HEK293 (cell line): ENCODE results near the gene CPTP.
A peak's percentile ranks its signal among the peaks of the same experiment; 100 is the strongest.

Source experiments
- CTCF ChIP-seq: fragments of 450-650 bp; formaldehyde crosslinking; IDR thresholded peaks from 2 replicates; pipeline ENCODE4 v1.5.1; 2016; ENCODE audit warnings: missing biosample characterization, missing genetic modification characterization
- KLF10 ChIP-seq: fragments of 450-650 bp; IDR thresholded peaks from 2 replicates; pipeline ENCODE4 v1.5.1; 2018; ENCODE audit warnings: missing biosample characterization, mild to moderate bottlenecking, missing genetic modification characterization
- KLF16 ChIP-seq: fragments of 450-650 bp; formaldehyde crosslinking; IDR thresholded peaks from 2 replicates; pipeline ENCODE4 v1.5.1; 2017; ENCODE audit warnings: missing biosample characterization, missing genetic modification characterization
- OSR2 ChIP-seq: fragments of 450-650 bp; formaldehyde crosslinking; IDR thresholded peaks from 2 replicates; pipeline ENCODE4 v1.5.1; 2016; ENCODE audit warnings: missing biosample characterization, missing genetic modification characterization
- RBAK ChIP-seq: fragments of 450-650 bp; formaldehyde crosslinking; IDR thresholded peaks from 2 replicates; pipeline ENCODE4 v1.5.1; 2016; ENCODE audit warnings: missing biosample characterization, missing genetic modification characterization
- SALL2 ChIP-seq: fragments of 450-650 bp; formaldehyde crosslinking; IDR thresholded peaks from 2 replicates; pipeline ENCODE4 v1.5.0; 2017; ENCODE audit warnings: missing biosample characterization, mild to moderate bottlenecking, missing genetic modification characterization, borderline replicate concordance
- SP2 ChIP-seq: fragments of 450-650 bp; formaldehyde crosslinking; IDR thresholded peaks from 2 replicates; pipeline ENCODE4 v1.5.1; 2016; ENCODE audit warnings: missing biosample characterization, missing genetic modification characterization
- TRIM28 ChIP-seq: IDR thresholded peaks from 2 replicates; pipeline ENCODE4 v1.6.1; 2011; ENCODE audit warnings: low read length, control low read depth, borderline replicate concordance
- TSHZ1 ChIP-seq: fragments of 450-650 bp; formaldehyde crosslinking; IDR thresholded peaks from 2 replicates; pipeline ENCODE4 v1.5.1; 2016; ENCODE audit warnings: missing biosample characterization, missing genetic modification characterization, borderline replicate concordance
- ZBTB20 ChIP-seq: fragments of 450-650 bp; formaldehyde crosslinking; IDR thresholded peaks from 2 replicates; pipeline ENCODE4 v1.5.1; 2016; ENCODE audit warnings: missing biosample characterization, missing genetic modification characterization
- ZFP37 ChIP-seq: fragments of 450-650 bp; formaldehyde crosslinking; IDR thresholded peaks from 2 replicates; pipeline ENCODE4 v1.5.1; 2016; ENCODE audit warnings: missing biosample characterization, missing genetic modification characterization
- ZFP41 ChIP-seq: fragments of 450-650 bp; formaldehyde crosslinking; IDR thresholded peaks from 2 replicates; pipeline ENCODE4 v1.5.1; 2016; ENCODE audit warnings: missing biosample characterization, missing genetic modification characterization, borderline replicate concordance
- ZNF114 ChIP-seq: fragments of 450-650 bp; formaldehyde crosslinking; IDR thresholded peaks from 2 replicates; pipeline ENCODE4 v1.5.0; 2017; ENCODE audit warnings: missing biosample characterization, missing genetic modification characterization
- ZNF211 ChIP-seq: fragments of 450-650 bp; formaldehyde crosslinking; IDR thresholded peaks from 2 replicates; pipeline ENCODE4 v1.5.1; 2016; ENCODE audit warnings: low read depth, missing biosample characterization, missing genetic modification characterization
- ZNF266 ChIP-seq: fragments of 450-650 bp; formaldehyde crosslinking; IDR thresholded peaks from 2 replicates; pipeline ENCODE4 v1.5.1; 2016; ENCODE audit warnings: missing biosample characterization, missing genetic modification characterization, low read depth
- ZNF311 ChIP-seq: fragments of 450-650 bp; formaldehyde crosslinking; IDR thresholded peaks from 2 replicates; pipeline ENCODE4 v1.5.1; 2017; ENCODE audit warnings: missing biosample characterization, missing genetic modification characterization, borderline replicate concordance
- ZNF350 ChIP-seq: fragments of 450-650 bp; formaldehyde crosslinking; IDR thresholded peaks from 2 replicates; pipeline ENCODE4 v1.5.0; 2017; ENCODE audit warnings: missing biosample characterization, mild to moderate bottlenecking, missing genetic modification characterization
- ZNF37A ChIP-seq: fragments of 450-650 bp; IDR thresholded peaks from 2 replicates; pipeline ENCODE4 v1.5.1; 2018; ENCODE audit warnings: missing biosample characterization, missing genetic modification characterization
- ZNF398 ChIP-seq: fragments of 450-650 bp; formaldehyde crosslinking; IDR thresholded peaks from 2 replicates; pipeline ENCODE4 v1.5.1; 2017; ENCODE audit warnings: missing biosample characterization, missing genetic modification characterization
- ZNF416 ChIP-seq: fragments of 450-650 bp; formaldehyde crosslinking; IDR thresholded peaks from 2 replicates; pipeline ENCODE4 v1.5.1; 2016; ENCODE audit warnings: missing biosample characterization, missing genetic modification characterization
- ZNF510 ChIP-seq: fragments of 450-650 bp; formaldehyde crosslinking; IDR thresholded peaks from 2 replicates; pipeline ENCODE4 v1.5.1; 2018; ENCODE audit warnings: mild to moderate bottlenecking, missing genetic modification characterization, missing biosample characterization; ENCODE audit not compliant: insufficient replicate concordance
- ZNF555 ChIP-seq: fragments of 450-650 bp; formaldehyde crosslinking; conservative IDR thresholded peaks from 2 replicates; pipeline ENCODE4 v1.5.1; 2017; ENCODE audit warnings: missing biosample characterization, mild to moderate bottlenecking, missing genetic modification characterization, inconsistent platforms
- ZNF571 ChIP-seq: fragments of 450-650 bp; formaldehyde crosslinking; IDR thresholded peaks from 2 replicates; pipeline ENCODE4 v1.5.0; 2017; ENCODE audit warnings: missing biosample characterization, missing genetic modification characterization
- ZNF623 ChIP-seq: fragments of 450-650 bp; formaldehyde crosslinking; IDR thresholded peaks from 2 replicates; pipeline ENCODE4 v1.5.1; 2016; ENCODE audit warnings: missing biosample characterization, missing genetic modification characterization
- ZNF639 ChIP-seq: fragments of 450-650 bp; formaldehyde crosslinking; IDR thresholded peaks from 2 replicates; pipeline ENCODE4 v1.5.1; 2016; ENCODE audit warnings: missing biosample characterization, missing genetic modification characterization
- ZNF707 ChIP-seq: fragments of 450-650 bp; formaldehyde crosslinking; IDR thresholded peaks from 2 replicates; pipeline ENCODE4 v1.5.1; 2016; ENCODE audit warnings: missing biosample characterization, missing genetic modification characterization
- ZNF777 ChIP-seq: fragments of 450-650 bp; formaldehyde crosslinking; IDR thresholded peaks from 2 replicates; pipeline ENCODE4 v1.5.1; 2017; ENCODE audit warnings: missing biosample characterization, missing genetic modification characterization, borderline replicate concordance
- ZNF792 ChIP-seq: fragments of 450-650 bp; formaldehyde crosslinking; IDR thresholded peaks from 2 replicates; pipeline ENCODE4 v1.5.1; 2016; ENCODE audit warnings: missing biosample characterization, missing genetic modification characterization
- ZSCAN30 ChIP-seq: fragments of 450-650 bp; IDR thresholded peaks from 2 replicates; pipeline ENCODE4 v1.5.1; 2018; ENCODE audit warnings: missing biosample characterization, mild to moderate bottlenecking, missing genetic modification characterization, moderate library complexity
- ZSCAN5A ChIP-seq: fragments of 450-650 bp; formaldehyde crosslinking; IDR thresholded peaks from 2 replicates; pipeline ENCODE4 v1.5.1; 2016; ENCODE audit warnings: missing biosample characterization, missing genetic modification characterization

CPTP gene

GRCh38 chr1:1304331-1305299 is 20.0 kb upstream of the CPTP start (continued):
- no peak for TF ChIP-seq ZNF266 (tag by site-specific recombination)
- no peak for TF ChIP-seq ZNF510 (tag by site-specific recombination)
- TF ChIP-seq KLF16 (tag by site-specific recombination) = peak; percentile 75; the same call in 1 of the 2 replicates
- TF ChIP-seq ZNF639 (tag by site-specific recombination) = peak; percentile 82; the same call in 1 of the 2 replicates
- TF ChIP-seq OSR2 = peak; percentile 84
- no peak for TF ChIP-seq ZNF114 (tag by site-specific recombination)
- no peak for TF ChIP-seq CTCF
- no peak for TF ChIP-seq ZNF777 (tag by site-specific recombination)
- peak; percentile 74 for TF ChIP-seq KLF10 (tag by site-specific recombination)
- no peak for TF ChIP-seq ZNF555 (tag by site-specific recombination)
- no peak for TF ChIP-seq RBAK (tag by site-specific recombination)
- TF ChIP-seq ZNF211 (tag by site-specific recombination) = no peak
- TF ChIP-seq ZNF707 (tag by site-specific recombination) = no peak
- no peak for TF ChIP-seq ZFP37
- no peak for TF ChIP-seq ZSCAN5A (tag by site-specific recombination)
- TF ChIP-seq ZBTB20 (tag by site-specific recombination) = peak; percentile 42; the same call in 1 of the 2 replicates
- TF ChIP-seq TSHZ1 (tag by site-specific recombination) = peak; percentile 64; the same call in 1 of the 2 replicates
- no peak for TF ChIP-seq ZNF37A (tag by site-specific recombination)
- no peak for TF ChIP-seq ZNF571
- TF ChIP-seq ZNF350 (tag by site-specific recombination) = no peak
- TF ChIP-seq ZNF398 (tag by site-specific recombination) = peak; percentile 66
- TF ChIP-seq SP2 = peak; percentile 72
- no peak for TF ChIP-seq ZSCAN30
- TF ChIP-seq ZNF792 (tag by site-specific recombination) = no peak
- TF ChIP-seq ZFP41 (tag by site-specific recombination) = no peak
- no peak for TF ChIP-seq ZNF311
- TF ChIP-seq ZNF416 (tag by site-specific recombination) = no peak
- TF ChIP-seq TRIM28 = no peak
- TF ChIP-seq SALL2 (tag by site-specific recombination) = no peak
- TF ChIP-seq ZNF623 (tag by site-specific recombination) = no peak
